DMS114 treated with DMSO at 0.1 percent for 48 hours (cell line): ENCODE measurements around the gene RPL29.

Experiments used
- DNase-seq: peaks from one replicate; lab custom pipeline; 2025; ENCODE audit not compliant: unreplicated experiment; lab: John Stamatoyannopoulos, UW

Gene RPL29

DNA sequence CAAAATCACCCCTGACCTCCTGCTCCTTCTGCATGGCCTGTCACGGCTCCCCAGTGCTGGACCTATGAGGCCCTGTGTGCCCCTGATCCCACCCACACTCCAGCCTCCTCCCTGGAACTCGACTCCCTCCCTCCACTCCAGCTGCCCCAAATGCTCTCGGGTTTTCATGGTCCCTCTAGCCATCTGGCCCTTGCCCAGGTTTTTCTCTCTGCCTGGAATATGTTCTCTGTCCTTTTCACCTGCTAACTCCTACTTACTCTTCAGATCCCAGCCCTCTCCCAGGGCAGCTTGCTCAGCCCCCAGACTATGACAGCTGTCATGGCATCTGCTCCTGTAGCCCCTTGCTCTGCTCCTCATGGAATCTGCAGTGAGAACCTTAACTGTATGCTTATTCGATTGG is 30.3 kb upstream of the RPL29 start:
- DNase-seq, result no peak

DNA sequence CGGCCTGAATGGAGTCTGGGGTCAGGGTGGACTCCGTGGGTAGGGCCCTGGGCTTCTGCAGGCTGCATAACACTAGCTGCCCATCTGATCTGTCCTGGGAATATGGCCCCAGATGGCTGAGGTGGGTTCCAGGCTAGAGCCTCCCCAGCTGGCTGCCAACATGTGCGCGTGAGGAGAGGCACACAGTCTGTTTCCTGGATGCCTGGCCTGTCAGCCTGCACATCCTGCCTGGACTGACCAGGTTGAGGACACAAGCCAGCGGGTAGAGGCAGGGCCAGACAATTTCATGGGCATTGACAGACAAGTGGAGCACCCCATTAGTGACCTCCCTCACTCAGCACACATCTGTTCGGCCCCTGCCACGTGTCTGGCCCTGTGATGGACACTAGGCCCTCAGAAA is 29.8 kb upstream of the RPL29 start:
- DNase-seq, result no peak

DNA sequence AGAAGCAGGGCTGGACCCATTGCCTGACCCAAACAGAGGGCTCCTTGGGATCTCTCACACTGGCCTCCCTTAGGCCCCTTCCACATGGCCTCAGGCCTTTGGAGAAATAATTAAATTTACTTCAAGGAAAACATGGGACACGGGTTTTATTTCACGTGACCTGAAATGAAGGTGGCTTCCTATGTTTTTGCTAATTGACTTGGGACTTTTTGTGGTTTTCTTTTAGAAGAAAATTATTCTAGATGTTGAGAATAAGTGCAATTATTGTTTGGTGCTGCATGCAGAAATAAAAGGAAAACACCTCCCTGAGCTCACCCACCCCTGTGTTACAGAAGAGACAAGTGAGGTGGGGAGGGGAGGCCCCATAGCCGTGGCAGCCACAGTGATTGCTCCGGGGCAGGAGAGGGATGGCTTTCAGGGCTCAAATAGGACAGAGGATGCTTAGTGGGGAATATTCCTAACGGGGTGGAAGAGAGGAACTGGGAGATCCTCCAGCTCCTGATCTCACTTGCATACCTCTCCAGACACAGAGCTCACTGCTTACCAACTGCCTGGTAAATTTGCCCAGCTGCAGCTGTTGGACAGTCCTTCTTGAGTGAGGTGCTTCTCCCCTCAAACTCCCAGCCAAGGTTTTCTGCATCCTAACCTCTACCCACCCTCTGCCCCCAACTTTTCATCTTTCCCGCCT is 29.2 kb upstream of the RPL29 start:
- DNase-seq, result no peak

DNA sequence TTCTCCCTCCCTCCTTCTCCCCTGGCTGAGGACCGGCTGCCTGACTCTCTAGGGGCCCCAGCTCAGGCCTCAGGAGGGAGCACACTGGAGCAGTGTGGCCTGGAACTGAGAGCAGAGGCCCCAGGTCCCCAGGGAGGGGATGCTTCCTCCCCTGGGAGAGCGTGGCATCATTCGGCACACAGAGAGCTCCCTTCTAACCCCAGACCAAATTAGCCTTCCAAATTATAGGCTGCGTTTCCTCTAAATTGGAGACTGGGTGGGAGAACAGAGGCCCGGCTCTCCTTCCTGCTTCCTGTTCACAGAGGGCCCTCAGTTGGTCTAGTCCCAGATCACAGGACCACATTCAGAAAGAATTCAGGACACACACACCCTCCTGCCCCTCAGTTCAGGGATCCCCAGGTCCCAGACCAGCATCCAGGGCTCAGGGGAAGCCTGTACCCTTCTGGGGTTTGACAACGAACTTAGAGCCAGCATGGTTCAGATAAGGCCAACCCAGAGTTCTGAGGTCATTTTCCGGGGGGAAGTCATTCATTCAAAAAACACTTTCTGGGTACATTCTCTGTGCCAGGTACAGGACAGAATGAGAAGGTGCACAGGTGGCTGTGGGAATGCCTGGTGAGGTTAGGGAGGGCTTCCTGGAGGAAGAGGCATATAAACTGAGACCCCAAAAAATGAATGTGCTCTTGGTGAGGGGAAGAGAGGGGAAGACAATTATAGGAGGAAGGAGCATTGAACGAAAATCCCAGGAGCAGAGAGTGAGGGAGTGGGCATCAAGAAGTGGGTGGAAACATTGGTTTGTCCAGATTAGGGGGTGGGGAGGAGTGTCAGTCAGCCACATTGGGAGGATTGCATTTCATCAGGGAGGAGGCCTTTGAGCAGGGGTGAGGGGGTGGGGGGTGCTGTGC is 28.4 kb upstream of the RPL29 start:
- DNase-seq, result no peak

DNA sequence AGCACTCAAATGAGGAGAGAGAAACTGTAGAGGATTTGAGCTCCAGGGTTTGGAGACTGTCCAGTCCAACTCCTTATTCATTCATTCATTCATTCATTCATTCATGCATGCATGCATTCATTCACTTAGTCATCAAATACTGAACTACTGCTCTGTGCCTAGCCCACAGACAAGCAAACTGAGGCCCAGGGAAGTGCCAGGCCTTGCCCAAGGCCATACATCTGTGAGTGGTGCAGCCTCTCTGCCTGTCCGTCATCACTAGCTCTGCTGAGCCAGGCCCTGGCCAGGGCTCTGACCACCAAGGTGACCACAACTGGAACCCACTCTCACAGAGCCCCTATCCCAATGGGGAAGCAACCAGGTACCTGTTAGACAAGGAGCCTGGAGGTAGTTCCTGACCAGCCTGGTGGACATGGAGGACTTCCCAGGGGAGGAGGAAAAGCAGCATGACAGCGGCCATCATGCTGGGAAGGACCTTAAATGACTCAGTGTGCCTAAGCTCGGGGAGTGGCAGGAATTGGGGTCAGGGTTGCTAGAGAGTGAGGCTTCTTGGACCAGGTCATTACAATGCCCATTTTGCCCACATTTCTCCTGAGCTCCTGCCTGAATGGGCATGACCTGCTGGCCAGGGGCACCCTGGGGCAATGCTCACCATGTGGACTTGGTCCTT is 27.5 kb upstream of the RPL29 start:
- DNase-seq, result no peak

DNA sequence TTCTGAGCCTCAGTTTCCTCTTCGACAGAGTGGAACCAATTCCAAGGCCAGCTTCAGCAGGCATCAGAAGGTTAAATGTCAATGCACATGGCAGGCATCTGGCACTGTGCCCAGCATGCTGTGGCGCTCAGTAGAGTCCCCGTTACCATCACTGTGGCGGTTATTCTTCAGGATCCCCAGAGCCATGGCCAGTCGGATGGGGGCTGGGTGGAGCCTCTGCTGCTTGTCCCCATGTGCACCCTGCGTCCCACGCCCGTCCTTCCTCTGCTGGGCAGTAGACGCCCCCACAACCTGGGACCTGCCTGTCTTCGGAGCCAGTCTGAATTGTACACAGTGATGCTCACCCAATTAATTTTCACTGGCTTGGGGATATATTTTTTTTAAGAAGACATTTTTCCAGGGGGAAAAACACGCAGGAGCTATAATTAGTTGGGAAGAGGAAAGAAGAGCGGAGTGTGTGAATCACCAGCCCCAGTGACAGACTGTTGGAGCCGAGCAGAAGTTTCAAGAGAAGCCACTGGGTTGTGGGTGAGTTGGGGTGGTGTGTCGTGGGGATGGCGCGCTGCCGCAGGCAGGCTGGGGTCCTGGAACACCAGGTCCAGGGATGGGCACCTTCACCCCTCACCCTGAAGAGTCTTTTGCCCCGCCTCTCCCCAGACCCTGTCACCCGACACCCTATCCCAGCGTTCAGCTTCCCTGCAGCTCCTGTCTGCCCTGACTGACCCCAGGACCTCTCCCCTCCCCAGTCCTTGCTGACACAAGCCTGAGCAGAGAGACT is 26.8 kb upstream of the RPL29 start:
- DNase-seq, result no peak

DNA sequence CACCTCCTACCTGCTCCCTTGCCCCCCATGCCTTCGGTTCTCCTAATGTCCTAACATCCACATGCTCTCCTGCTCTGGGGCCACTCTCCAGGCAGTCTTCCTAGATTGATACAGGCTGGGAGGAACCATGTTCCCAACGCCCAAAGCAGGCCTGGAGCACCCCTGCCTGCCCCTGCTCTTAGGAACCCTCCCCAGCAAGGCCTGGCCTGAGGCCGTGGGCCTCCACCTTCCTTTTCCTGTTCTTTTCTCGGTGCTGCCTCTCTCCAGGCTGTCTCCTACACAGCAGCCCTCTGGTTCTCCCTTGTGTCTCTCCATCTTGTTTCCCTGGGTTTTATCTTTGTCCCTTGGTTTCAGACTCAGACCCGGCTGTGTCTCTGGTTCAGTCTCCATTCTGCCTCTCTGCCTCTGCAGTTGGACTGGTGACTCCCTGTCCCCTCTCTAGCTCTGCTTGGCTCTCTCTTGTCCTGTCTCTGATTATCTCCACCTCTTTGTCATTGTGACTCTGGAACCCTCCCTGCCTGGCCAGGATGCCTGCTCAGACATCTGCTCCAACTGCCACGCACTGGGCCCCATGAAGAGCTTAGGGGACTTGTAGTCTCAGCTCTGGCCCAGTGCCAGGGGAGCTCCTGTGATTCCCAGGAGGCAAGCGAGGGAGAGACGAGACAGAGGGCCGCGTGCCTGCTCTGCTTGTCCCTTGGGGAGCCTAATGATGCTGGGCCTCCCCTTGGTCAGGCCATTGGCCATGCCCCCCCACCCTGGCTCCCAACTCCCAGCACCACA is 26.0 kb upstream of the RPL29 start:
- DNase-seq, result no peak

DNA sequence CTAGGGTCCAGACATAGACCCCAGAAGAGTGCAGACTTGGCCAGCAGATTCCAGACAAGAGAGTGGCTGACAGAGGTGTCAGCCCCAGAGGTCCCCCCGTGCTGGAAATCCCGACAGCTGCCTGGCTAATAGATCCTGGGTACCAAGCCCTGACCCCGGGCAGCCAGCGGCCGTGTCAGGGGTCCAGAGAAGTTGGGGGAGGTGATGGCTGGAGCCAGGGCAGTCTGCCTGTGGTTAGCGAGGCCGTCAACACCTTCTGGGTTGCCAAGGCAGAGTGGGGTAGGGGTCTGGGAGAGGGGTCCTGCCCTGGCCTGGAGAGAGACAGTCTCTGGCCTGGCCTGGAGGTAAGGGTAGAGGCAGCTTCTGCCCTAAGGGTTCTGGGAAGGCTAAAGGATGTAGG is 25.1 kb upstream of the RPL29 start:
- DNase-seq, result no peak

DNA sequence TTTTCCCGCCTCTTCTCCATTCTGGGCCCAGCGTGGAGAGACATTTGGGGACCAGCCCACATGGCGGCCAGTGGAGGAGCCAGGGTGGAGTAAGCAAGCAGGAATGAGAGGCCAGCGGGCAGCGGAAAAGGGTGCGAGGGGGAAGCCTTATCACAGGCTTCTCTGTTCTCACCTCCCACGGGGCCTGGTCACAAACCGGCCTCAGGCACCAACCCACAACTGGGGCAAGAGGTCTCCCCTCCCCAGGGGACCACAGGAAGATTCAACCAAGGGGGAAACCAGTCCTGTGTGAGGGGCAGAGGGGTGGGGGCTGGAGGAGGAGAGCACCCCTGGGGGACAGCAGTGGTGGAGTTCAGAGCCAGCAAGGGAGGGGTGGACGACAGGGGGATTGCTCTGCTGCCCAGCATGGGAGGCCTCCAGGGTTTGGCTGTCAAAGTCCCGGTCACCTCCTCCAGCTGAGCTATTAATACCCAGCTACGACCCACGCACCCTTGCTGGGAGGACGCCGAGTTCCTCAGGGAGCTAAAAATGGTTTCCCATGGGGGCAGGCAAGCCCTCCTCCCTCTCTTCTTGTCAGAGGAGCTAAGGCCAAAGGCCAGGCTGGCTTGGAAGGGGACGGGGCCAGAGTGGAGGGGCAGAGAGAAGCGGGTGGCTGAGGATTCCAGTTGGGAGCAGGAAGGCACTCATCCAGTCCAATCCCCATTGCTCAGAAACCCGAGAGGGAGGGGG is 23.8 kb upstream of the RPL29 start:
- no peak for DNase-seq

DNA sequence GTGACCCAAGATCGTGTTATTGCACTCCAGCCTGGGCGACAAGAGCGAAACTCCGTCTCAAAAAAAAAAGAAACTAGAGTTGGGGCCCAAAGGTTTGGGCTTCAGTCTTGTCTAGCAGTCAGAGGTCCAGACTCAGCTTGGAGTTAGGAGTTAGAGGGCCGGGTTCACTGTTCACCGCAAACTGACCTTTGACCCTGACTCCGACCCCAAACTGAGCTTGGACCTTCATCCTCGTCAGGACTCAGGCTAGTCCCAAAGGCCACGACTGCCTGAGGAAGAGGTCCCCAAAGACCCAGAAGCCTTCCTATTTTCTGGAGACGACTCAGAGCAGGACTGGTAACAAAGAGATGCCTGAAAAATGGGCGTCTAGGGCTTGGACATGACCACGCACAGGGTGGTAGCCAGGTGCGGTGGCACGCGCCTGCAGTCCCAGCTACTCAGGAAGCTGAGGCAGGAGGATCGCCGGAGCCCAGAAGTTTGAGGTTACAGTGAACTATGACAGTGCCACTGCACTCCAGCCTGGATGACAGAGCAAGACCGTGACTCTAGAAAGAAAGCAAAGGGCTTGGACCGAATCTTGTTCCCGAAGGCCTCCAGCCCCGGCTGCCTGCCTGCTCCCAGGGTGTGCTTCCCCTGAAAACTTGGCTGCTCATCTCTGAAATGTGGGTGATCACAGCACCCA is 22.8 kb upstream of the RPL29 start:
- DNase-seq, result no peak

DNA sequence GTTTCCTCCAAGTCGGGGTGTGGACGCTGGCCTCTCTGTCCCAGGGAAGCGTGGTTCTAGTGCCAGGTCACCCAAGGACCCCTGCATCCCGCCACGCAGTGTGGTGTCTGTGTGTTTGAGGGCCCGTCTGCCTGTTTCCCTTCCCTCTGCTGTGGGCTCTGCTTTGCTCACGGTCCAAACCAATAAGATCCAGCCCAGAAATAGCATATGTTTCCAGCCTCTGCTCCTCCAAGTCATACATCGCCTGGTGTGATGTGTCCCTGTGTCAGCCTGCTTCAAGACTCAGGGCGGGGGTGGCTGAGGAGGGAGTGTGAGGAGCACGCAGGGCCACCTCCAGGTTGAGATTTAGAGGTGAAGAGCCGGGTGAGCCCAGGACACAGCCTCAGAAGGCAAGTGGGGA is 21.9 kb upstream of the RPL29 start:
- DNase-seq, result no peak

DNA sequence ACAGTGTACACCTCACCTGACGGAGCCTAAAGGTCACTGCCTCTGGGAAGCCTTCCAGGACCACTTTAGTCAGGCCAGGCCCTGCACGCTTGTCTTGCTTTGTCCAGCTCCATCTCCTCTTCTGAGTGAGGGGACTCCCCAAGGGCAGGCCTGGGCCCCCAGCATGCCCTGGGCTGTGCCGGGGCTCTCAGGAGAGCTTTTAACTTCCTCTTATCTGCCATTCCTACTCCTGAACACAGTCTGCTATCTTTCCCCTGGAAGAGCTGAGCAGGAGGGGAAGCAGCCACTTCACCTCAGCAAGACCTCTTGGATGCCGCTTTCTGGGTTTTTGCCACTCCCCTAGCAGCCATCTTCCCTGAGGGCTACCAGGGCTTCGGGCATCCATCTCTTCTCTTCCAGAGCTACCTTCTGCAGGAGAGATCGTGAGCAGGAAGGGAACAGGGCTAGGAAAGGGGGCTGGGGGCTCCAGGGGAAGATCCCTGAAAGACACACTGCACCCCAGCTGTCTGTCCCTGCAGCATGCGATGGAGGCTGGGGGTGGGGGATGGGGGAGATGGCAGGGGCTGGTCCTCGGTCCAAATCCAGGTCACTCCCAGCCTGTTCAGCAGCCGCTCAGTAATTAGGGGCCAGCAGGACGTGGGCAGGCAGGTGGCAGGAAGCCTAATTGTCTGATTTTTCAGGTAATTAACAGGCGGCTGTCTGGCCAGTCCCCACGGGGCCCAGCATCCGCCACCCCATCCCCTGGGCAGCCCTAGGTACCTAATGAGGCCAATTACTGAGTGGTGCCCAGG is 19.9 kb upstream of the RPL29 start:
- no peak for DNase-seq

DNA sequence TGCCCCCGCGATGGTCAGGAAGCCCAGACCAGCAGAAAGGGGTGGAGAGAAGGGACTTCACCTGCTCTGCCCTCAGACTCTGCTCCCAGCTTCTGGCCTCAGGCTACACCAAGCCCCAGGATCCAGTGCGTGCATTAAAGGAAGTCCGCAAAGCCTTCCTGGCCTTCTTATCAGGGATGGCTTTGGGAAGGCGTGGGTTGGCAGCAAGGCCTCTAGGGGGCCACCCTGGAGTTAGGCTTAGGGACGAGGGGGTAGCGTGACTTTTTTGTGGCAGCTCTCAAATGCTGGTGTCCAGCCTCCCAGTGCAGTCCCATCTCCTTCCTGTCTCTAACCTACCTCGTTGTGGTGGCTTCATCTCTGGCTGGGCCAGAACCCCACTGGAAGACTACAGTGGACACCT is 18.9 kb upstream of the RPL29 start:
- no peak for DNase-seq

DNA sequence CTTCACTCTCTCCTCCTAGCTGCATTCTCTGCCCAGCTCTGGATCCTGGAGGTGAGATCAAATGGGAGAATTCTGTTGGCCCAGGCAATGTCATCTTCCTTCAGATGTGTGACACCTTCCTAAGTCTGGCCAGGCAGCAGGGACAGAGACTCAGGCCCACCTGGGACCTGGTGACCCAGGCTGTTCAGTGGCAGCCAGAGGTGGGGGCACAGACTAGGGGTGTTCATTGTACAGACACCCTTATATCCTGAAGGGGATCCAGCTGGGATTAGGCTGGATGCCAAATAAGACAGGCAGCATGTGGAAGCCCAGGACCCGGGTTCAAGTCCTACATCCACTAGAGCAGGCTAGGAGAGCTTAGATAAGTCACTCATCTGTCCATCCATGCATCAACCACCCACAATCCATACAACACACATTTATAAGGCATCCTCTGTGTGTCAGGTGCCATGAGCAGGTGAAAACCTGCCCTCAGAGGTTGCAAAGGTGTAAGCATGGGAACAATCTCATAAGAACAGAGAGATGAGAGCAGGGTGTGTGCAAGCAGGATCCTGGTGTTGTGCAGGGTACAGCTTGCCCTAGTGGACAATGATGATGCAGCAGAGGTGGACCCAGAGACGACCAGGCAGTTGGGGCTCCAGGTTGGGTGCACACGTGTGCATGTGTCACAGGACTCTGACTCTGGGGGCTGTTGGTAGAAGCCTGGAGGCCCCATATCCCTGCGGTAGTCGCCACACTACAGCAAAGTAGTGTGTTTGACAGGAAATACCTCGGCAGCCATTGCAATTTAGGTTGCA is 18.3 kb upstream of the RPL29 start:
- DNase-seq, result no peak

DNA sequence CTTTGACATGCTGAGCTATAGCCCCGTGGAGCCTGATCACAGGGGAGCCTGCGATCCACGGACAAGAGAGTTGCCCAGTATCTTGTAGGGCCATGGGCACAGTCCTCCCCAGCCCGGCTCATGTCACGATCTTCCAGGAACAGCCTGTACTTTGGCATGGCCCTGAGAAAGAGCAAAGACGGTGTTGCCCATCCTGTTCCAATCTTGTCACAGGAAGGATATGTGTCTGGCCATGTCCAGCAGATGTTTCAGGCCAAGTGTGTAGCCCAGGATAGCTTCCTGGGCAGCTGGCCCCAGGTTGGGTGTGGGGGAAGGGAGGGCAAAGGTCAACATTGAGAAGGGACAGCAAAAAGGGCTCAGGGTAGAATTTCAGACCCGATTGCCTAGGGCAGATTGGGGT is 17.0 kb upstream of the RPL29 start:
- DNase-seq, result no peak

DNA sequence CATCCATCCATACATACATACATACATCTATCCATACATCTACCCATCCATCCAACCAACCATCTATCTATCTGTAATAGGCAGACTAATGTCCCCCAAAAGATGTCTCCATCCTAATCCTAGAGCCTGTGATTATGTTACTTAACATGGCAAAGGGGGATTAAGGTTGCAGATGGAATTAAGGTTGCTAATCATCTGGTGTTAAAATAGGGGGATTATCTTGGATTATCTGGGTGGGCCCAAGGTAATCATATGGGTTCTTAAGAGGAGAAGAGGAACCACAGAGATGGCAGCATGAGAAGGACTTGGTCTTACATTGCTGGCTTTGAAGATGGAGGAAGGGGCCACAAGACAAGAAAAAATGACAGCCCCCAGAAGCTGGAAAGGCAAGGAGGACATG is 14.7 kb upstream of the RPL29 start:
- no peak for DNase-seq

DNA sequence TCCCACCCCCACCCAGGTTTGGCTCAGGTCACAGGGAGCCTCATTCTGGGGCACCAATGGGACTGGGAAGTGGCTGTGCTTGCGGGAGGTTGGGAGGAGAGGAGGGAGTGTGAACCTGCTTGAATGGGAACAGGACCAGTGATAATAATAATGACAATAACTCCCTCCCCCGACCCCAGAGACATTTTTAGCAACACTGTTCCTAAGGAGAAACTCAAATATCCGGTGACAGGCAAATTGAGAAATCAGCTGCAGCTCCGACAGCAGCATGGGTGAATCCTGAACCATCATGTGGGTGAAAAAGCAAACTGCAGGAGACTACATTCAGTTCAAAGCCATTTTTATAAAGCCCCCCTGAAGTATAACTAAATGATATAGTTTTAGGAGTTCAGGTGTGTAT is 11.6 kb upstream of the RPL29 start:
- no peak for DNase-seq

DNA sequence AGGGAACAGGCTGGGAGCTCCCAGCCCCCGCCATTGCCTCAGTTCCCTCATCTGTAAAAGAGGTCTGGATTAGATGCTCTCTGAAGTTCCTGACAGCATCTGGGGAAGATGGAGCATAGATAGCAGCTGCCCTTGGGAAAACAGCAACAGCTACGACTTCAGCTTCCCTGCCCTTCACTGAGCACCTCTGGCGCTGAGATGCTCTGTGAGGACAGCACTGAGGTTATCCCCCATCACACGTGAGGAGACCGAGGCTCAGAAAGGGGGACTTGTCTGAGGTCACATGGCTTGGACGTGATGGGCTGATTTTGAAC is 11.1 kb upstream of the RPL29 start:
- no peak for DNase-seq
